Measurements from ENCODE around the gene C4B.

DNA sequence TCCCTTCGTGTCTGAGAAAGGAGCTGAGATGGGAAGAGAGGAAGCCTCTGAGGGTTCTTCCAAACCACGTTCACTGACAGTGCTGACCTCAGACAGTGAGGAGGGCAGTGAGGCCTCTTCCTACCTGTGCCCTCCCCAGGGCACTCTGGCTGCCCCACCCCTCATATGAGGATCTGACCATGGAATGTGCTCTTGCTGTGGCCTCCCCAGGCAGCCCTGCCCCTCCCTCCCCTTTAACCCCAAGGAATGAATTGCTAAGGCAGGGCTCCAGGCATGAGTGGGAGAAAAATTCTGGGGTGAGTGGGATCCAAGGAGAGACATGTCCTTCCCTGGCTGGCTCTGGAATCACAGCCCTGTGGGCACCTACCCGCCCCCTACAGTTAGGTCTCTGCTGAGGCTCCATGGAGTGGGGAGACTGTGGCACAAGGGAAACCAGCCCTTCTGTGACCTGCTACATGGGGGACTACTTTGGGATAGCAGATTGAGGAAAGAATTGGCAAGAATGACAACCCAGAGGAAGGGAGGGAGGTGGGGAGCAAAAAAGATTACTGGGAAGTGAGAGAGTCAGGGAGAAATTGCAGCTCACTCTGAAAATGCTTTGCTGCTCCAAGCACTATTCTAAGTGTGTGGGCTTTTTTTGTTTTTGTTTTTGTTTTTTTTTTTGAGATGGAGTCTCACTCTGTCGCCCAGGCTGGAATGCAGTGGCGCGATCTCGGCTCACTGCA lies 65.1 kb downstream of the C4B start:
- TF ChIP-seq ZNF416 (tag by site-specific recombination; IDR thresholded peaks at IDR 0.05) (no peak), BCL11A (tag by site-specific recombination; IDR thresholded peaks at IDR 0.05; ENCODE audit: low read depth) (no peak), SP2 (tag by site-specific recombination; IDR thresholded peaks at IDR 0.05) (no peak), ZNF121 (tag by site-specific recombination; IDR thresholded peaks at IDR 0.05) (no peak), ZNF660 (tag by site-specific recombination; IDR thresholded peaks at IDR 0.05) (no peak), ZNF830 (tag by site-specific recombination; IDR thresholded peaks at IDR 0.05; ENCODE audit: low read depth) (no peak)
- TF ChIP-seq, protein P1, sequence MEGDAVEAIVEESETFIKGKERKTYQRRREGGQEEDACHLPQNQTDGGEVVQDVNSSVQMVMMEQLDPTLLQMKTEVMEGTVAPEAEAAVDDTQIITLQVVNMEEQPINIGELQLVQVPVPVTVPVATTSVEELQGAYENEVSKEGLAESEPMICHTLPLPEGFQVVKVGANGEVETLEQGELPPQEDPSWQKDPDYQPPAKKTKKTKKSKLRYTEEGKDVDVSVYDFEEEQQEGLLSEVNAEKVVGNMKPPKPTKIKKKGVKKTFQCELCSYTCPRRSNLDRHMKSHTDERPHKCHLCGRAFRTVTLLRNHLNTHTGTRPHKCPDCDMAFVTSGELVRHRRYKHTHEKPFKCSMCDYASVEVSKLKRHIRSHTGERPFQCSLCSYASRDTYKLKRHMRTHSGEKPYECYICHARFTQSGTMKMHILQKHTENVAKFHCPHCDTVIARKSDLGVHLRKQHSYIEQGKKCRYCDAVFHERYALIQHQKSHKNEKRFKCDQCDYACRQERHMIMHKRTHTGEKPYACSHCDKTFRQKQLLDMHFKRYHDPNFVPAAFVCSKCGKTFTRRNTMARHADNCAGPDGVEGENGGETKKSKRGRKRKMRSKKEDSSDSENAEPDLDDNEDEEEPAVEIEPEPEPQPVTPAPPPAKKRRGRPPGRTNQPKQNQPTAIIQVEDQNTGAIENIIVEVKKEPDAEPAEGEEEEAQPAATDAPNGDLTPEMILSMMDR (tag by site-specific recombination; IDR thresholded peaks at IDR 0.05) = no peak
- TF ChIP-seq, protein P2, sequence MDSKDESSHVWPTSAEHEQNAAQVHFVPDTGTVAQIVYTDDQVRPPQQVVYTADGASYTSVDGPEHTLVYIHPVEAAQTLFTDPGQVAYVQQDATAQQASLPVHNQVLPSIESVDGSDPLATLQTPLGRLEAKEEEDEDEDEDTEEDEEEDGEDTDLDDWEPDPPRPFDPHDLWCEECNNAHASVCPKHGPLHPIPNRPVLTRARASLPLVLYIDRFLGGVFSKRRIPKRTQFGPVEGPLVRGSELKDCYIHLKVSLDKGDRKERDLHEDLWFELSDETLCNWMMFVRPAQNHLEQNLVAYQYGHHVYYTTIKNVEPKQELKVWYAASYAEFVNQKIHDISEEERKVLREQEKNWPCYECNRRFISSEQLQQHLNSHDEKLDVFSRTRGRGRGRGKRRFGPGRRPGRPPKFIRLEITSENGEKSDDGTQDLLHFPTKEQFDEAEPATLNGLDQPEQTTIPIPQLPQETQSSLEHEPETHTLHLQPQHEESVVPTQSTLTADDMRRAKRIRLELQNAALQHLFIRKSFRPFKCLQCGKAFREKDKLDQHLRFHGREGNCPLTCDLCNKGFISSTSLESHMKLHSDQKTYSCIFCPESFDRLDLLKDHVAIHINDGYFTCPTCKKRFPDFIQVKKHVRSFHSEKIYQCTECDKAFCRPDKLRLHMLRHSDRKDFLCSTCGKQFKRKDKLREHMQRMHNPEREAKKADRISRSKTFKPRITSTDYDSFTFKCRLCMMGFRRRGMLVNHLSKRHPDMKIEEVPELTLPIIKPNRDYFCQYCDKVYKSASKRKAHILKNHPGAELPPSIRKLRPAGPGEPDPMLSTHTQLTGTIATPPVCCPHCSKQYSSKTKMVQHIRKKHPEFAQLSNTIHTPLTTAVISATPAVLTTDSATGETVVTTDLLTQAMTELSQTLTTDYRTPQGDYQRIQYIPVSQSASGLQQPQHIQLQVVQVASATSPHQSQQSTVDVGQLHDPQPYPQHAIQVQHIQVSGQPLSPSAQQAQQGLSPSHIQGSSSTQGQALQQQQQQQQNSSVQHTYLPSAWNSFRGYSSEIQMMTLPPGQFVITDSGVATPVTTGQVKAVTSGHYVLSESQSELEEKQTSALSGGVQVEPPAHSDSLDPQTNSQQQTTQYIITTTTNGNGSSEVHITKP (tag by site-specific recombination; IDR thresholded peaks at IDR 0.05) = no peak
